OCI-LY1 (cell line): ENCODE data around the gene ZMIZ1.

Experiments
- H2AFZ ChIP-seq: fragments of 200-600 bp; sonication (generic), shearing (Covaris generic); 2 replicates; pipeline ENCODE4 v1.6.0; 2014; ENCODE audit warnings: antibody characterized with exemption, mild to moderate bottlenecking, low read length
- H3F3A ChIP-seq: fragments of 200-600 bp; sonication (generic), shearing (Covaris generic); 2 replicates; pipeline ENCODE4 v1.6.0; 2014; ENCODE audit warnings: mild to moderate bottlenecking, antibody characterized with exemption, low read length, moderate library complexity; ENCODE audit not compliant: insufficient read depth
- H3K27ac ChIP-seq: fragments of 200-600 bp; sonication (generic); 2 replicates; pipeline ENCODE4 v1.5.1; 2014; ENCODE audit warnings: low read length, mixed run types, mild to moderate bottlenecking, low read depth; ENCODE audit not compliant: poor library complexity, severe bottlenecking
- H3K27me3 ChIP-seq: fragments of 200-600 bp; sonication (generic); 2 replicates; pipeline ENCODE4 v1.6.0; 2014; ENCODE audit warnings: antibody characterized with exemption, mild to moderate bottlenecking, low read length, moderate library complexity; ENCODE audit not compliant: insufficient read depth
- H3K36me3 ChIP-seq: fragments of 200-600 bp; sonication (generic); 2 replicates; pipeline ENCODE4 v1.6.1; 2014; ENCODE audit warnings: mild to moderate bottlenecking, antibody characterized with exemption, low read length, moderate library complexity, mixed read lengths; ENCODE audit not compliant: insufficient read depth
- H3K4me1 ChIP-seq: fragments of 200-600 bp; sonication (generic); 2 replicates; pipeline ENCODE4 v1.5.1; 2014; ENCODE audit warnings: mild to moderate bottlenecking, low read length, moderate library complexity; ENCODE audit not compliant: insufficient read depth, severe bottlenecking
- H3K4me2 ChIP-seq: fragments of 200-600 bp; sonication (generic), shearing (Covaris generic); 2 replicates; pipeline ENCODE4 v1.6.1; 2014; ENCODE audit warnings: low read length
- H3K4me3 ChIP-seq: fragments of 200-600 bp; sonication (generic); 2 replicates; pipeline ENCODE4 v1.5.1; 2014; ENCODE audit warnings: low read length, low read depth, mild to moderate bottlenecking, mixed read lengths; ENCODE audit not compliant: poor library complexity, severe bottlenecking
- H3K79me2 ChIP-seq: fragments of 200-600 bp; shearing (Covaris generic); 2 replicates; pipeline ENCODE4 v1.6.1; 2016; ENCODE audit warnings: mixed run types, low read length, mixed read lengths; ENCODE audit not compliant: insufficient read depth
- H3K9ac ChIP-seq: fragments of 200-600 bp; sonication (generic), shearing (Covaris generic); 2 replicates; pipeline ENCODE4 v1.6.1; 2014; ENCODE audit warnings: mild to moderate bottlenecking, low read length, mixed read lengths
- H3K9me2 ChIP-seq: fragments of 200-600 bp; sonication (generic), shearing (Covaris generic); 2 replicates; pipeline ENCODE4 v1.6.1; 2014; ENCODE audit warnings: low read depth, mild to moderate bottlenecking, low read length, mixed read lengths
- H3K9me3 ChIP-seq: fragments of 200-600 bp; shearing (Covaris generic); 2 replicates; pipeline ENCODE4 v1.6.1; 2014; ENCODE audit warnings: low read length, mixed read lengths
- H4K20me1 ChIP-seq: fragments of 200-600 bp; sonication (generic), shearing (Covaris generic); 2 replicates; pipeline ENCODE4 v1.6.0; 2016; ENCODE audit warnings: mild to moderate bottlenecking, low read length; ENCODE audit not compliant: insufficient read depth
- EZH2 ChIP-seq: fragments of 200-600 bp; sonication (generic), shearing (Covaris generic); IDR thresholded peaks from 2 replicates; pipeline ENCODE4 v1.8.0; 2017; ENCODE audit warnings: borderline replicate concordance, mixed run types, mild to moderate bottlenecking, antibody characterized with exemption, low read length, moderate library complexity, mixed read lengths
- TF ChIP-seq, protein P1 (sequence below): fragments of 200-600 bp; sonication (generic), shearing (Covaris generic); IDR thresholded peaks from 2 replicates; pipeline ENCODE4 v1.5.1; 2017; ENCODE audit warnings: mild to moderate bottlenecking, antibody characterized with exemption, low read length, moderate library complexity, mixed read lengths

The ZMIZ1 gene

GRCh38 chr10:79115302-79115701 lies 46.5 kb downstream of the ZMIZ1 start:
- Histone ChIP-seq H2AFZ (no peak overlapping the region), H3K79me2 (no peaks in the 10 kb centered on the region), H3K4me2 (no peak overlapping the region), H3K36me3 (no peaks in the 10 kb centered on the region), H3K9ac (no peak overlapping the region), H3F3A (no peaks in the 10 kb centered on the region), H3K27me3 (no peaks in the 10 kb centered on the region), H3K4me3 (no peak overlapping the region), H3K9me3 (no peaks in the 10 kb centered on the region), H3K27ac (no peak overlapping the region), H3K4me1 (no peaks in the 10 kb centered on the region), H4K20me1 (no peaks in the 10 kb centered on the region), H3K9me2 (no peaks in the 10 kb centered on the region)
- no peak for TF ChIP-seq EZH2
- TF ChIP-seq, protein P1, sequence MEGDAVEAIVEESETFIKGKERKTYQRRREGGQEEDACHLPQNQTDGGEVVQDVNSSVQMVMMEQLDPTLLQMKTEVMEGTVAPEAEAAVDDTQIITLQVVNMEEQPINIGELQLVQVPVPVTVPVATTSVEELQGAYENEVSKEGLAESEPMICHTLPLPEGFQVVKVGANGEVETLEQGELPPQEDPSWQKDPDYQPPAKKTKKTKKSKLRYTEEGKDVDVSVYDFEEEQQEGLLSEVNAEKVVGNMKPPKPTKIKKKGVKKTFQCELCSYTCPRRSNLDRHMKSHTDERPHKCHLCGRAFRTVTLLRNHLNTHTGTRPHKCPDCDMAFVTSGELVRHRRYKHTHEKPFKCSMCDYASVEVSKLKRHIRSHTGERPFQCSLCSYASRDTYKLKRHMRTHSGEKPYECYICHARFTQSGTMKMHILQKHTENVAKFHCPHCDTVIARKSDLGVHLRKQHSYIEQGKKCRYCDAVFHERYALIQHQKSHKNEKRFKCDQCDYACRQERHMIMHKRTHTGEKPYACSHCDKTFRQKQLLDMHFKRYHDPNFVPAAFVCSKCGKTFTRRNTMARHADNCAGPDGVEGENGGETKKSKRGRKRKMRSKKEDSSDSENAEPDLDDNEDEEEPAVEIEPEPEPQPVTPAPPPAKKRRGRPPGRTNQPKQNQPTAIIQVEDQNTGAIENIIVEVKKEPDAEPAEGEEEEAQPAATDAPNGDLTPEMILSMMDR: no peak

DNA sequence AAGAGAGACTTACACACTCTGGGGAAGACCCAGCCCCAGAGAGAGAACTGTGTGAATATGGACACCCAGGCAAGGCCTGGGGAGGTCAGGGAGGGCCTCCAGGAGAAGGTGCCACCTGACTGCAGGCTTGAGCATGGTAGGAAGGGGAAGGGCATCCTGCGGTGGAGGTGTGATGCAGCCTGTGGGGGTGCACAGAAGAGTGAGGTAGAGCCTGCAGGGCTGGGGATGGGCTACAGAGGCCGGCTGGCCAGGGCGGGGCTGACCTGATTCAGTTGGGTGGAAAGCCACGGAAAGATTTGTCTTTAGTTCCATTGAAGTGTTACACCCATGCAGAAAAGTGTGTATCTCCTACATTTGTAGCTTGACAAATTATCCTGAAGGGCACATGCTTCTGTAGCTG lies 47.6 kb downstream of the ZMIZ1 start:
- no peaks in the 10 kb centered on the region for H3K4me1 ChIP-seq
- H3K27ac ChIP-seq: no peak overlapping the region
- no peak overlapping the region for H3K4me2 ChIP-seq
- no peaks in the 10 kb centered on the region for H4K20me1 ChIP-seq
- H2AFZ ChIP-seq: no peak overlapping the region
- no peaks in the 10 kb centered on the region for H3K36me3 ChIP-seq
- H3K79me2 ChIP-seq: no peaks in the 10 kb centered on the region
- H3K27me3 ChIP-seq: no peaks in the 10 kb centered on the region
- no peaks in the 10 kb centered on the region for H3K9me3 ChIP-seq
- TF ChIP-seq, protein P1: no peak
- TF ChIP-seq EZH2: no peak
- no peak overlapping the region for H3K4me3 ChIP-seq
- H3K9ac ChIP-seq: no peak overlapping the region
- H3K9me2 ChIP-seq: no peaks in the 10 kb centered on the region
- H3F3A ChIP-seq: no peaks in the 10 kb centered on the region

DNA sequence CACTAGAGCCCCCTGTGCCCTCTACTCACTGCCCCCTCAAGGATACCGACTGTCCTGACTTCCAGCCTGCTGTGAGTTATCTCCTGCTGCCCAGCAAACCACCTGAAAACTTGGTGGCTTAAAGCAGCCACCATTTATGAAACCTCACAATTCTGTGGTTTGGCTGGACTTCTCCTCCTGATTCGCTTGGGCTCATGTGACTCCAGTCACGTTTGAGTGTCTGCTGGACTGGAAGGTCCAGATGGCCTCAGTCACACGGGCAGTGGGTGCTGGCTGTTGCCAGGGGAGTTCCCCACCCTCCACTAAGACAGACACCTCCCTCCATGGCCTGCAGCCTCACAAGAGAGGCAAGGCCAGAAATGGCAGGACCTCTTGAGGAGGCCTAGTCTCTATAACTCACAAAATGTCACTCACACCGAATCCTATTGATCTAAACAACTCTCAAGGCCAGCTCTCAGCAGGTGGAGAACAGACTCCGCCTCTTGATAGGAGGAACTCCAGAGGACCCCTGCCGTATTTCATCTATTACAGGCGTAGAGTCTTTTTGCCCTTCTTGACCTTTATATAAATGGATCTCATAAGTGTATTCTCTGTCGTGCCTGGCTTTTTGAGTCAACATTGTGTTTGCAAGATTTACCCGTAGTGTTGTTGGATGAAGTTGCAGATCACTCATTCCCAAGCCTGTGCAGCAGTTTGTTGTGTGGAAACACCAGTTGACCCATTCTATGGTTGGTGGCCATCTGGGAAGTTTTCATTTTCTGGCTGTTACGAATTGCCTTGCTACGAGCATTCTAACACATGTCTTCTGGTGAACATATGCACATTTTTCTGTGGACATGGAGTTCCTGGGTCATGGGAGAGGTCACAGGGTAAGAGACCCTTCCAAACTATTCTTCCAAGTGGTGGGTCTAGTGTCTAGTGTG lies 48.3 kb downstream of the ZMIZ1 start:
- H3F3A ChIP-seq: no peaks in the 10 kb centered on the region
- no peaks in the 10 kb centered on the region for H4K20me1 ChIP-seq
- no peak overlapping the region for H3K4me3 ChIP-seq
- H2AFZ ChIP-seq: no peak overlapping the region
- H3K9ac ChIP-seq: no peak overlapping the region
- no peak overlapping the region for H3K27ac ChIP-seq
- H3K4me2 ChIP-seq: no peak overlapping the region
- no peaks in the 10 kb centered on the region for H3K27me3 ChIP-seq
- TF ChIP-seq EZH2: no peak
- TF ChIP-seq, protein P1: no peak
- H3K9me3 ChIP-seq: no peaks in the 10 kb centered on the region
- H3K79me2 ChIP-seq: no peaks in the 10 kb centered on the region
- H3K9me2 ChIP-seq: no peaks in the 10 kb centered on the region
- H3K4me1 ChIP-seq: no peaks in the 10 kb centered on the region
- no peaks in the 10 kb centered on the region for H3K36me3 ChIP-seq
